GM19455 (cell line): Measurements from ENCODE around the gene ST8SIA6.
"Not testable (repeated sequence)": the region's sequence is repeated elsewhere in the genome, so short reads cannot be mapped to it uniquely, and the experiment has no call there.

Source experiments
- ATAC-seq: cut with Tn5 transposase; IDR thresholded peaks from one replicate; pipeline ENCODE4 v1.9.1; 2021; ENCODE audit not compliant: unreplicated experiment

Gene ST8SIA6

DNA sequence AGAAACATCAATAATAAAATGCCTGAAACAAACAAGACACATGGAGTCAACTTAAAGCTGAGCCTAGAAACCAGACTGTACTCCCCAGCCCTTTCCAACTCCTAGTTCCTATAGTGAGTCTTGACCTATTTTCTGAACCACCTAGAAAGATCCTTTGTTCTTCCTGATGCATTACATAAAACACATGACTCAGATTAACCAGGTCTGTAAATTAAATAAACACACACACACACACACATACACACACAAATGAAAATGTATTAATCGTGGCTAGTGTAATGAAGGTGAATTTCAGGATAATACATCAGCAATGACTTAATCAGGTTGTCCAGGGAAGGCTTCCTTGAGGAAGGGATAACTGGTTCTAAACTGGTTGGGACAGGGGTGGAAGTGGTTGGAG, 104.7 kb downstream of the ST8SIA6 start:
- no peak for ATAC-seq

DNA sequence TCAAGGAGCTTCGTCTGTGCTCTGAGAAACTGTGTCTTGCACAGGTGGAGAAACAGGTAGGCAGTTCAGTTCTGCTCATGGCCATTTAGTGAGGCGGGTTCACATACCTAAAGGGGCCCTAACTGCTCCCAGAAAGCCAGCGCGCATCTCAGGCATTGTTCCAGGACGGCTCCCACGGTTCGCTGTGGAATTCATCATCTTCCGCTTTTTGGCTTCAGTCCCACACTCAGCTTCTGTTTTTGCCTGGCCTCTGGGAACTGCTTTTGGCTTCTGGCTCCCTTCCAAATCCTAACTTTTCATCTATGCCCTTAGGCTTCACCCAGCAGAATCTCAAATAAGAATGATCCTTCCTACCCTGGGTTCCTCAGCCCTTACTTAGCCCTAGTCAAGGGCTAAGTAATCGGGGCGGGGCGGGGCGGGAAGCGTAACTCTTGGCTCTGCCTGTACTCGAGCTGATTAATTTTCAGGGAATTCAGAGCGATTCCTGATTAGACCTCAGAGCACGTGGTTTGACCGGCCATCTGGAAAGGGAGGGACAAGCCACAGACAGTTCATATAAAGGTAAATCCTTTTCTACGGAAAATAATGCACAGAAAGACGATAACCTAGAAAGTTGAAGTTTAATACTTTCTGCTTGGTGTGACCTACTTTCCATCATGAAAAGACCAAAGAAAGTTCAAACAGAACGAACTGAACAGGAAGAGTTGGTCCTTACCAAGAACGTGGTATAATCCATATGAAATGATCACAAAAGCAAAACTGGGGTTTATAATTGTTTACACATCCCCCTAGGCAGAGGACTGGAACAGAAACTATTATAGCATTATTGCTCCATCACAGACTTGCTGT, 105.7 kb downstream of the ST8SIA6 start:
- no peak for ATAC-seq

DNA sequence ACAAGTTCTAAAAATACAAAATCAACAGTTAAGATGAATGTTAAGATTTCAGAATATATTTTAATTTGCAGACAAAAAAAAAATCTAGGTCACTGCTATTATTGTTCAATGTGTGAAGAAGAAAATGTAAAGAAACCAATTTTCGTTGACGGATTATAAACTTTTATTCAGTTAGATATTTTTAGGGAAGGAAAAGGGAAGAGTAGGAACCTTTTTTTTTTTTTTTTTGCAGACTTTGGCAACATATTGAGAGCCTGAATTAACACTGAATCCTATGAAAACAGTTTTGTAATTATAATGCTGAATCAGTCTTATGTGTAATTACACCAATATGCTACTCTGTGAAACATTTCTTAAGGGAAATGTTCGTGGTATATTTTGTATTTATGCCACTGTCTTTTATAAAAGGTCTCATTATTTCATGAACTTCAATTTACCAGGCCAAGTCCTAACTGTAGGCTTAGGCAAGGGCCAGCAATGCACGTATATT, 106.3 kb downstream of the ST8SIA6 start:
- no peak for ATAC-seq

DNA sequence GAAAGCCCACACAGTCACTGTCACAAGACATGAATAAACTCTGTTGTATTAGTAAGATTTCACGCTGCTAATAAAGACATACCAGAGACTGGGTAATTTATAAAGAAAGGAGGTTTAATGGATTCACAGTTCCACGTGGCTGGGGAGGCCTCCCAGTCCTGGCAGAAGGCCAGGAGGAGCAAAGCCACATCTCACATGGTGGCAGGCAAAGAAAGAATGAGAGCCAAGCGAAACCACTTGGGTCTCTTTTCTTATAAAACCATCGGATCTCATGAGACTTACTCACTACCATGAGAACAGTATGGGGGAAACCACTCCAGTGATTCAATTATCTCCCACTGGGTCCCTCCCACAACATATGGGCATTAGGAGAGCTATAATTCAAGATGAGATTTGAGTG, 110.2 kb downstream of the ST8SIA6 start:
- no peak for ATAC-seq

DNA sequence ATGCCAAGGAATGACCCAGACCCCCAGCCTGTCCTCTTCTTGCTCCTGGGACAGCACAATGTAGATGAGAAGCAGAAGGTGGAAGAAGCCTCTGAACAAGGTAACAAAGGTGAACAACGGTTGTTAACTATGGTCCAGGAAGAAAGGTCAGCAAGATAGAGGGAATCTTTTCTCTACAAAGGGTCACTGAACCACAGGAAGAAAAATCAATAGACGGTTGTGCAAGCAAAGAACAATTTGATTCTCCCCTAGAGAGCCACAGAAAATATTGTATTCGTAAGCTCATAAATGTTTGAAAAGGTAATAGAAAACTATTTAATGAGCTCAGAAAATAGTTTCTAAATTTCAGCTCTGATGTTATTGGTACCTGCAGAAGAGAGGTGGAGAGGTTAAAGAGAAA, 111.3 kb downstream of the ST8SIA6 start:
- ATAC-seq, result no peak

DNA sequence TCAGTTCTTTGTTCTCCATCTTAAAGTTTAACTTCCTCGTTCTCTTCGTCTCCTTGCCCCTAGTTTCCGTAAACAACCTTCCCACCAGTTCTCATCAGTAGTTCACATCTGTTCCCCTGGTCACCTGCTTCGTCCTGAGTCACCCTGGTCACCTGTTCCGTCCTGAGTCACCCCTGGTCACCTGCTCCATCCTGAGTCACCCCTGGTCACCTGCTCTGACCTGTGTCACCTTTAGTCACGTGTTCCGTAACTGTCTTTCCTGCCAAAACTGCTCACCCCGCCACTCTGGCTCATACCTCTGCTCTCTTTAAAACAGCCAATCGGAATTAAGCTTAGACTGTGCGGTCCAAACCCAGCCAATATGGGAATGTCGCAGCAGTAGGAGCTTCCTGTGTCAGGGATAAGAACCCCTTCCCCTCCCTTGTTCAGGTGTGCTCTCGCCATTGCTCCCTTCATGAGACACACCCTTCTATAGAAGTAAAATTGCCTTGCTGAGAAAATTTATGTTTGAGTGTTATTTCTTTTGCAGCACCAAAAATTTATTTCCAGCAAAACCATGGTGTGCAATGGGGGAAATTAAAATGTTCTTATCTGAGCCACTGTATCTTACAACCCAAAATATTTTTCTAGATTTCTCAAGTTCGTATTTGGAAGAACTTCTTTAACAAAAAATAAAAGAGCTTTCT, 114.1 kb downstream of the ST8SIA6 start:
- ATAC-seq, result no peak

DNA sequence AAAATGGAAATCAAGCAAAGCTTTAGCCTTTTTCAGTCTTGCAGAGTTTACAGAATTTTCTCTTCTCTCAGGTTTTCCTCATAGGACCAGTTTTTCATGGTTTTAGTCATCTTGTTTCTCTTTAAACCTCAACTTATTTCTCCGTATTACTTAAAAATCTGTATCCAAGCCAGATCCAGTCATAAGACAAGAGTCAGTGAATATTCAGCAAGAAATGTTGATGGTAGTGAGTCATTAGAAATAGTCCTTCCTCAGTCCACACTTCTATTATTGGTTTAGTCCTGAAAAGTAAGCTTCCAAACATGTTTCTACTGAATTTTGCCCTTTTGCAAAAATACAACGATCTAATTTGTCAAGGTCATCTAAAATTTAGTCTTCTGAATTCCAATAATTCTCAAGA, 119.3 kb downstream of the ST8SIA6 start:
- ATAC-seq, result no peak

DNA sequence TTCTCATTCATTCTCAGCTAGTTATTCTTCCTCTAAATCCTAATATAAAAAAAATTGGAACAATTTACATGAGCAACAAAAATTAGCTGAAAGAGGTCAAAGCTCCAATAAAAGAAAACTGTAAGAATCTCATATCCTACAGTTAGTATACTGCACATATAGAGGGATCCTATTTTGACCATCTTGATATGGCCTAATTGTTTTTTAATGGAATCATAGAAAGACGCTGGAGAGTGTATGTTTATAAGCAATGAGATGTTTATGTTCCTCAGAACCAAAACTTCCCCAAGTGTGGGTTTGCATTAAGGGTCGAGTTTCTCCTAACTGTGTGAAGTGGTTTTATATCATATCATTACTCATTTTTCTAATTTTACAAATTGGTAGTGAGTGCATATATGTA, 123.9 kb downstream of the ST8SIA6 start:
- no peak for ATAC-seq

DNA sequence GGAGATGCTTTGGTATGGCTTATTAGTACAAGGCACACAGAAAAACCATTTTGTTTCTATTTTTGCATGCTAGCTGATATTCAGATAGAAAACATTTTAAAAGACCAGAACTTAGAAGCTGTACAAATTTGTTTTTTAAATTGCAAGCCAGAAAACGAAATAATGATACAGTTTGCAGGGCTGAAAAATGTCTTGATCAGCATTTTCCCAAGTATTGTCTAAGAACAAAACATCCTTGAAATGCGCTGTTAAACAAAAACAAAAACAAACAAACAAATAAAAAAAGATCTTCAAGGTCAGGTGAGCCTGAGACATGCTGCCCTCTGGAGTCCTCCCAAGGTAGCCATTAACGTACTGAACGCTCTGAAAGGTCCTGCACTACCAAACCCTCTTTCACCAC, 128.0 kb downstream of the ST8SIA6 start:
- no peak for ATAC-seq

DNA sequence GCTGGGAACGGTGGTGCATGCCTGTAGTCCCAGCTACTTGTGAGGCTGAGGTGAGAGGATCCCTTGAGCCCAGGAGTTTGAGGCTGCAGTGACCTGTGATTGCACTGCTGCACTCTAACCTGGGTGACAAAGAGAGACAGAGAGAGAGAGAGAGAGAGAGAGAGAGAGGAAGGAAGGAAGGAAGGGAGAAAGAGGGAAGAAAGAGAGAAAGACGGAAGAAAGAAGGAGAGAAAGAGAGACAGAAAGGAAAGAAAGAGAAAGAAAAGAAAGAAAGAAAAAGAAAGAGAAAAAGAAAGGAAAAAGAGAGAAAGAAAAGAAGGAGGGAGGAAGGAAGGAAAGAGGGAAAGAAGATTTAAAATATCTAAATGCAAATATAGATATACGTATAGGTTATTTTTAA, 132.4 kb downstream of the ST8SIA6 start:
- not testable (repeated sequence) for ATAC-seq

DNA sequence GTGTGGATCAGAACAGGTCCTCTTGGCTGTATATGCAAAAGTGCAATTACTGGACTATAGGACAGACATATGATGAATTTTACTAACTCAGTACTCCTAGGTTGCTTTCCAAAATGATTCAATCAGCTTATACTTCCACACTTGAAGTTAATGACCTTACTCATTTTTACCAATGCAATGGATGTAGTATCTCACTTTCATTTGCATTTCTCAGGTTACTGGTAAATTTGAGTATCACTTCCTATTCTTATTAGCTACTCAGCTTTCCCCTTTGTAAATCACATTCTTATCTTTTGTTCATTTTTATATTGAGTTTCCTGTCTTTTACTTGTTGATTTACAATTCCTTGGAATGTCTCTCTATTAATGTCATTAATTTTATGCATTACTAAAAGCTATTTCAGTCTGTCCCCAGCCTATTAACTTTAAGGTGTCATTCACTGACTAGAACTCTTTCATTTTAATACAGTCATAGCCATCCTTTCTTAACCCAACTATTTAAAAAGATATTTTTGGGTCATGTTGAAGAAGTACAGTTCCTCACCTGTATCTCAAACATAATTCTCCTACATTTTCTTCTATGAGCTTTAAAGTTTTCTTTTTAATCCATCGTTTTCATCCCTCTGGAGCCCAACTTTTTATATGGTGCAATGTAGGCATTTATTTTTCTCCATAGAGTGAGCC, 137.8 kb downstream of the ST8SIA6 start:
- ATAC-seq, result no peak

DNA sequence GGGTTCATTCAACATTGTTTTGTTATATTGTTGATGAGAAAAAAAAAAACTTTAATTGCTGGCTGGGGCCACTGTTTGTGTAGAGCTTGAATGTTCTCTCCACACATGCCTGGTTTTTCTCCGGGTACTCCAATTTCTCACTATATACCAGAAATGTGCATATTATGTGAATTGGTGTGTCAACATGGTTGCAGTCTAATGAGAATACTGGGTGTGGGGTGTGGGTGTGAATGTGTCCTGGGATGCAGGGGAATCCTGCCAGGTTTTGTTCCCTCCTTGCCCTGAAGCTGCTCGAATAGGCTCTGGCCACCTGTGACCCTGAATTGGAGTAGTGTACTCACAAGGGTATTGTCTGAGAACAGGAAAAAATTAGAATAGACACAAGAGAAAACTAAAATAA, 145.0 kb downstream of the ST8SIA6 start:
- no peak for ATAC-seq

DNA sequence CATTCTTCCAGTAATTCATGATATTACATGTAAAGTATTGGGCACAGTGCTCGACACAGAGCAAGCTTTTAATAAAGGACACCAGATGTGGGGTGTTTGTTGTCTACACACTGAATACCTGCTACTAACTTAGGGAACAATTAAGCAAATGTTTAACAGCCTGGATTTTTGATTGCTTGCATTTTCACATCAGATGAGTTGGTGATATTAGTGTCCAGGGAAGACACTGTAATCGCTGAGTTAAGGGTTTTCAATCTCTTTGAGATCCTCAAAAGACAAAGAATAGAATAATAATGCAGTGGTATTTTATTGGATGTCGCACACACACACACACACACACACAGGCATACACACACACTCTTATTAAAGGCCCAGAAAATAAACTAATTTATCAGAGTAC, 147.3 kb downstream of the ST8SIA6 start:
- ATAC-seq, result no peak

DNA sequence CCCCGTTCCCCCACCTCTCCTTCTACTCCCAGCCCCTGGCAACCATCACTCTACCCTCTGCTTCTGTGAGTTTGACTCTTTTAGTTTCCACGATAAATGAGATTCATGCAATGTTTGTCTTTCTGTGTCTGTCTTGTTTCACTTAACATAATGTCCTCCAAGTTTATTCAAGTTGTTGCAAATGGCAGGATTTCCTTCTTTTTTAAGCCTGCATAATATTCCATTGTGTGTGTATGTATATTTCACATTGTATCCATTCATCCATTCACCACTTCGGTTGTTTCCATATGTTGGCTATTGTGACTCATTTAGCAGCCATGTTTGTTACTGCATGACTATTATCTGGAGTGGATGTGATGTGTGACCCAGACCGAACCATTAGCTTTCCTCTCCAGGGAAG, 162.0 kb downstream of the ST8SIA6 start:
- no peak for ATAC-seq

DNA sequence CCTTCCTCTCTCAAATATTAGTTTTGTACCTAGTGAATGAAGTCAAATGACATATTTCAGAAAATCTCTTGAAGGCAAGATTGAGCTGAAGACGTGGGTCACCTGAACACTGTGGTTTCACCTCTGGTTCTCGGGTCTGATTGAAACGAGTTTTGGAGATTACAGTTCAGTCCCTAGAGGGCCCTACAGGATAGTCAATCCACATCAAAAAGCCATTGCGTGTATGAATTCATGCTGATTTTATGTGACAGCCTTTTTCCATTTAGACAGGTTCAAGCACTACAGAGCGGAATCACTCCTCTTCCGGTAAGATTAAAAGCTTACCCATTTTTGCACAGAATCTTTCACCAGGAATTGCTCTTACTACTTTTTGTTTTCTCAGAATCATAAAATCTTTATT, 164.2 kb downstream of the ST8SIA6 start:
- ATAC-seq, result no peak

DNA sequence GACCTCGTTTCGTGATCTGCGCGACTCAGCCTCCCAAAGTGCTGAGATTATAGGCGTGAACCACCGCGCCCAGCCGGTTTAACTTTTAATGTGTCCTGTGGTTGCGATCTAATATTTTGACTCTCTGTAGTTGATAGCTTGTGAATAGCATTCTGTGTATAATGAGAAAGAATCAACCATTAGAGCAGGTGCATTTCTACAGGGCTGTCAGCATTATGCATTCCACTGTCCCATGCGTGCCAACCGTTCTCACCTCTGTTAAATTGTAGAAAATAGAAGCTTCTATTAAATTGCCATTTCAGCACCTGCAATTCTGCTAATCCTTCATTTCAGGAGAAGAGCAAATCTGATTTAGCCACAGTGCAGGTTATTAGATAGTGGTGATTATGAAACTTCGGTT, 164.6 kb downstream of the ST8SIA6 start:
- no peak for ATAC-seq

DNA sequence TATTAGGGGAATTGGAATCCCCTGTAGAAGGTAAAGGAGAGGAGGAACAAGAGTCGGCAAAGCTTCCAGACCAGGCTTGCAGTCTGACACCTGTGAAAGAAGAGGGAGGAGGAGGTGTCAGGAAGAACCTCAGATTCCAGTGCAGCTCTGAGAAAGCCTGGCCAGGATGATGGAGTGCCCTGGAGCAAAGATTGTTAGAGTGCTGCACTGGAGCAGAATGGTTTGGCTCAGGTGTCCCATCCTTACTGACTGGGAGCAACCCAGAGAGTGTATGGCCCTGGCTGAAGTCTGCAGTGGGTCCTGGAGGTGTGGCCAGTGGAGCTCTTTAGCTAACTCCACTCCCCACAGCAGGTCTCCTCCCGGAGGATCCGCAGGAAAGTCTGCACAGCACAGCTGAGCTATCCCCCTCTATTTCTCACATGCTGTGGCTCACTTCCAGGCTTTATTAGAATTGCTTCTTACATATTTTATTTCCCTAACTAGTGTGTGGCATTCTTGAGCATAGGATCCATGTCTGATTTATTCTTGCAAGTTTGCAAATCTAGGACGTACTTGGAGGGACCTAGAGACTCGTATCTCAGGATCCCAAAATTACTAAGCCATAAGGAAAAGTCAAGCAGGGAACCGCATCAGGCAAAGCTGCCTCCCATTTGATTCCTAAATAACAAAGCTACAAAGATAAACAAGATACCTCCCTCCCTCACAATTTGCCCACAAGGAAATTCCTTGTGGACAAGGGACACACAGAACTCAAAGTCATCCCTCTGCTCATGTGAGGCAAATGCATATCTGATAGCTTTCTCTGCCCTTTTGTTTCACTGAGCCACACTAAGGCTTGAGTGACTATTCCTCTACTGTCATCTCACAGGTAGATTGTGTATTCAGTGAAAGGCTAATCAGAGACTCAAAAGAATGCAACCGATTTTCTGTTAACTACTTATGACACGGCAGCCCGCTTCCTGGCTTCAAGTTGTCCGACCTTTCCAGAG, 167.5 kb downstream of the ST8SIA6 start:
- no peak for ATAC-seq

DNA sequence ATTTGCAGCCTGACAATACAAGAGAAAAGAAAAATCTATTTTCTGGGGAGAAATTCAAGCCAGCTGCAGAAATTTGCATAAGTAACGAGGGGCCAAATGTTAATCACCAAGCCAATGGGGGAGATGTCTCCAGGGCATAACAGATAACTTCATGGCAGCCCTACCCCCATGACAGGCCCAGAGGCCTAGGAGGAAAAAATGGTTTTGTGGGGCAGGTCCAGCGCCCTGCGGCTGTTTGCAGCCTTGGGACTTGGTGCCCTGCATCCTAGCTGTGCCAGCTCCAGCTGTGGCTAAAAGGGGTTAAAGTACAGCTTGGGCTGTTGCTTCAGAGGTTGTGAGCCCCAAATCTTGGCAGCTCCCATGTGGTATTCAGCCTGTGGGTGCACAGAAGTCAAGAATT, 172.1 kb downstream of the ST8SIA6 start:
- ATAC-seq, result no peak

DNA sequence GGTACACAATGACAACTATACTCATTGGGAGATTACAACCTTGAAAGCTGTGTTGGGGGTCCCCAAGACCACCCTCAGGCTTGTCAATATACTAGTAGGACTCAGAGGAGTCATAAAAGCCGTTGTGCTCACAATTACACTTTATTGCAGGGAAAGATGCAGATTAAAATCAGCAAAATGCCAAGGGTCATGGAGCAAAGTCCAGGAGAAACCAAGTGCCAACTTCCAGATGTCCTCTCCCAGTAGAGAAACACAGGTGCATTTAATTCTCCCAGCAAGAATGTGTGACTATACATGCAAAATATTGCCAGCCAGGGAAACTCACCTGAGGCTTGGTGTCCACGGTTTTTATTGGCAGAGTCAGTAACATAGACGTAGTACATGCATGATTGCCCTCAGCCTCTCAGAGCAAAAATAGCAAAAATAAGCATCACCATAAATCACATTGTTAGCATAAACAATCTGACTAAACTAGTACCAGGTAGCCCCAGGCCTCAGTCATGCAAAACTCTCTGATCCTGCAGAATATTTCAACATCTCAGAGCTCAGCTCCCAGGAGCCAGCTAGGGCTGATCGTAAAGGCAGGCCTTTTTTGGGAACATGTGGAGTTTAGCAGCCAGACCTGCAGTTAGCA, 175.7 kb downstream of the ST8SIA6 start:
- ATAC-seq, result no peak

DNA sequence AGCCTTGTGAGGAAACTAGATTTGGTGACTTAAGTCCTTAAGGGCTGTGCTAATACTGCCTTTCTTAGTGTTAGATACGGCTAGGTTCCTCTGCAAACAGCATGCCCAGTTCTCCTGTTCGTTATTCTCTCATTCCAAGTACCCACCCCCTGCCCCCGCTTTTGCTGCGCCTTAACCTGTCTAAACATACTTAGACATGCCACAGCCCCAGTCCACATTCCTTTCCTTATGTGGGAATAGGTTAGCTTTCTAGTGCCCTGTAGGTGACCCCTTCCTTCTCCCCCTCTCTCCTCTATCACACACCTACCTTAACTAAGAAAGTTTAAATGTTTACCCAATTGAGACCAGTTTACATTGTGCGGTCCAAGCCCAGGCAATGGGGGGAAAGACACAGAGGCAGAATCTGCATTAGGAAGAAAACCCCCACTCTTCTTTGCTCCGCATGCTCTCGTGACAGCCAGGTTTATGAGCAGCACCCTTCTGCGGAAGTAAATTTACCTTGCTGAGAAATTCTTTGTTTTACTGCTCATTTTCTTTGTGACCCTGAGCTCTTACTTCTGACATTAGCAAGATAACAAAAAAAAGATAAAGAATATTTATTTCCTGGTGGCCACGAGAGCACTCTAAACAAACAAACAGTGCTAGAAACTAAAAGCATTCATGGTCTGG, 177.5 kb downstream of the ST8SIA6 start:
- no peak for ATAC-seq
